ENCODE results near the gene GSG1L.
"Not testable (repeated sequence)": the region's sequence is repeated elsewhere in the genome, so short reads cannot be mapped to it uniquely, and the experiment has no call there.

Gene GSG1L

DNA sequence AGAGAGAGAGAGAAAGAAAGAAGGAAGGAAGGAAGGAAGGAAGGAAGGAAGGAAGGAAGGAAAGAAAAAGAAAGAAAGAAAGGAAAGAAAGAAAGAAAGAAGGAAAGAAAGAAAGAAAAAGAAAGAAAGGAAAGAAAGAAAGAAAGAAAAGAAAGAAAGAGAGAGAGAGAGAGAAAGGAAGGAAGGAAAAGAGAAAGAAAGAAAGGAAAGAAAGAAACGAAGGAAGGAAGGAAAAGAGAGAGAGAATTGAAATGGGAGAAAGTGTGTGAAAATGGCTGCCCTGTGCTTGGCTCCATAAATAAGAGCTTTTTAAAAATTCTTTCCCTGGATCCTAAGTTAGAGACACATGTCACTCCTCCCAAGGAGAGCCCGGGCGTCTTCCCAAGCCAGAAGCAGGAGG, 83.8 kb downstream of the GSG1L start:
- not testable (repeated sequence) for H2BK12ac ChIP-seq (ENCODE audit: low read length in 2 of 2); H3K14ac ChIP-seq (ENCODE audit: low read length in 2 of 2); H3K9me3 ChIP-seq (ENCODE audit: control insufficient read depth, low read length); H3K36me3 ChIP-seq (ENCODE audit: control insufficient read depth in 1 of 2, insufficient read depth in 2 of 2, low read depth in 1 of 2, low read length in 2 of 2); H2AFZ ChIP-seq (ENCODE audit: low read depth, low read length); H3K4me1 ChIP-seq (ENCODE audit: control insufficient read depth, insufficient read depth, low read depth, low read length); H2AK5ac ChIP-seq (ENCODE audit: low read length, severe bottlenecking); H3K9ac ChIP-seq (ENCODE audit: low read length); H3K27ac ChIP-seq (ENCODE audit: low read length, poor library complexity, severe bottlenecking); H4K91ac ChIP-seq (ENCODE audit: low read length); H3K4ac ChIP-seq (ENCODE audit: low read depth in 1 of 2, low read length in 2 of 2); H2BK15ac ChIP-seq (ENCODE audit: low read depth, poor library complexity, severe bottlenecking); H3K23ac ChIP-seq (ENCODE audit: low read length in 2 of 2); H3K18ac ChIP-seq (ENCODE audit: low read depth in 1 of 2, low read length in 2 of 2); H3K4me2 ChIP-seq (ENCODE audit: low read length, poor library complexity, severe bottlenecking); DNase-seq; H2BK5ac ChIP-seq (ENCODE audit: low read depth, low read length, poor library complexity, severe bottlenecking); H3K79me1 ChIP-seq (replicated peaks; ENCODE audit: low read length, poor library complexity, severe bottlenecking); H4K8ac ChIP-seq (ENCODE audit: low read length); H3K4me3 ChIP-seq (ENCODE audit: insufficient read depth in 1 of 2, low read depth in 1 of 2, low read length in 2 of 2); H2BK120ac ChIP-seq (ENCODE audit: low read depth, low read length)
- 72% methylated on average over 3 of the region's 3 CpGs for WGBS
- peaks cover 4 to 35% of the 10 kb centered on the region in 2 experiments for H3K27me3 ChIP-seq (ENCODE audit: control insufficient read depth in 1 of 2, insufficient read depth in 1 of 2, low read length in 2 of 2)

DNA sequence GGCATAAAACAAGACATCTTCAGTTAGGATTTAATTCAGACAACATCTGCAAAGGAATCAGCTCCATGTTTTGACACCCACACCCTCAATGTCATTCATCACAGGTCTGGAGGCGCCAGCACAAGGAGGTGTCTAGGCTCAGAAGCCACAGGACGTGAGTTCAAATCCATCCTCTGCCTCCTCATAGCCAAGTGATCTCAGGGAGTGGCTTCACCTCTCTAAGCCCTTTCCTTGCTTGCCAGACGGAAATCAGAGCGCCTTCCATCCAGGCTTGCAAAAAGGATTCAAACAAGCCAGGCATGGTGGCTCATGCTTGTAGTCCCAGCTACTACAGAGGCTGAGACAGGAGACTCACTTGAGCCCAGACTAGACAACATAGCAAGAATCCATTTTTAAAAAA, 84.6 kb downstream of the GSG1L start:
- no peak overlapping the region for H3K27ac ChIP-seq (ENCODE audit: low read length, poor library complexity, severe bottlenecking)
- H3K4me2 ChIP-seq (ENCODE audit: low read length, poor library complexity, severe bottlenecking): no peak overlapping the region
- H3K4me1 ChIP-seq (ENCODE audit: control insufficient read depth, insufficient read depth, low read depth, low read length): no peaks in the 10 kb centered on the region
- no peak overlapping the region for H2BK15ac ChIP-seq (ENCODE audit: low read depth, poor library complexity, severe bottlenecking)
- no peak overlapping the region for H3K23ac ChIP-seq (ENCODE audit: low read length in 2 of 2)
- H2BK12ac ChIP-seq (ENCODE audit: low read length in 2 of 2): no peak overlapping the region
- H2BK5ac ChIP-seq (ENCODE audit: low read depth, low read length, poor library complexity, severe bottlenecking): no peak overlapping the region
- H3K4ac ChIP-seq (ENCODE audit: low read depth in 1 of 2, low read length in 2 of 2): no peak overlapping the region
- H4K8ac ChIP-seq (ENCODE audit: low read length): no peak overlapping the region
- no peaks in the 10 kb centered on the region for H3K9me3 ChIP-seq (ENCODE audit: control insufficient read depth, low read length)
- no peak overlapping the region for H3K4me3 ChIP-seq (ENCODE audit: insufficient read depth in 1 of 2, low read depth in 1 of 2, low read length in 2 of 2)
- no peak for DNase-seq
- H3K36me3 ChIP-seq (ENCODE audit: control insufficient read depth in 1 of 2, insufficient read depth in 2 of 2, low read depth in 1 of 2, low read length in 2 of 2): no peaks in the 10 kb centered on the region
- H4K91ac ChIP-seq (ENCODE audit: low read length): no peak overlapping the region
- H3K79me1 ChIP-seq (replicated peaks; ENCODE audit: low read length, poor library complexity, severe bottlenecking): no peaks in the 10 kb centered on the region
- WGBS: 73% methylated on average over 4 of the region's 4 CpGs
- no peak overlapping the region for H3K18ac ChIP-seq (ENCODE audit: low read depth in 1 of 2, low read length in 2 of 2)
- no peak overlapping the region for H2AK5ac ChIP-seq (ENCODE audit: low read length, severe bottlenecking)
- H3K9ac ChIP-seq (ENCODE audit: low read length): no peak overlapping the region
- H3K14ac ChIP-seq (ENCODE audit: low read length in 2 of 2): no peak overlapping the region
- no peak overlapping the region for H2BK120ac ChIP-seq (ENCODE audit: low read depth, low read length)
- peaks cover 6 to 43% of the 10 kb centered on the region in 2 experiments for H3K27me3 ChIP-seq (ENCODE audit: control insufficient read depth in 1 of 2, insufficient read depth in 1 of 2, low read length in 2 of 2)
- no peak overlapping the region for H2AFZ ChIP-seq (ENCODE audit: low read depth, low read length)

DNA sequence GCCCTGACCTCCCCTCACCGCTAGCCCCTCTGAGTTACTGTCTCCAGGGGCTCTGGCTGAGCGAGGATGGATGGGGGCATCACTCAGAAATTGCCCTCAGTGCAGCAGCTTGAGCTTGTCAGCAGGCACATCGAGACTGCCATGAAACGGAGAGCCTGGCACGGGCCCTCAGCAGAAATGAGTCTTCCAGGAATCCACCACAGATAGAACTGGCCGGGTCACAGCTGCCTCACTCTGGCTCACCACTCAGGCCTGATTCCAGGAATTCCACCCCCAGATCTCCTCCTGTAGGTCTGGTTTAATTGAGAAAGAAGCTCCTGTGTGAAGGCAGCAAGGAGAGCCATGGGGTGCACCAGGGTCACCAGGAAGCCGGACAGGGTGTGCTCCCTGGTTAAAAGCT, 85.5 kb downstream of the GSG1L start:
- no peaks in the 10 kb centered on the region for H3K9me3 ChIP-seq (ENCODE audit: control insufficient read depth, low read length)
- DNase-seq: no peak
- no peak overlapping the region for H3K14ac ChIP-seq (ENCODE audit: low read length in 2 of 2)
- no peak overlapping the region for H2AK5ac ChIP-seq (ENCODE audit: low read length, severe bottlenecking)
- H4K91ac ChIP-seq (ENCODE audit: low read length): no peak overlapping the region
- no peak overlapping the region for H3K9ac ChIP-seq (ENCODE audit: low read length)
- H3K4me1 ChIP-seq (ENCODE audit: control insufficient read depth, insufficient read depth, low read depth, low read length): no peaks in the 10 kb centered on the region
- no peak overlapping the region for H2BK5ac ChIP-seq (ENCODE audit: low read depth, low read length, poor library complexity, severe bottlenecking)
- no peak overlapping the region for H2BK120ac ChIP-seq (ENCODE audit: low read depth, low read length)
- H4K8ac ChIP-seq (ENCODE audit: low read length): no peak overlapping the region
- no peak overlapping the region for H2AFZ ChIP-seq (ENCODE audit: low read depth, low read length)
- H2BK12ac ChIP-seq (ENCODE audit: low read length in 2 of 2): no peak overlapping the region
- no peak overlapping the region for H3K27ac ChIP-seq (ENCODE audit: low read length, poor library complexity, severe bottlenecking)
- no peaks in the 10 kb centered on the region for H3K36me3 ChIP-seq (ENCODE audit: control insufficient read depth in 1 of 2, insufficient read depth in 2 of 2, low read depth in 1 of 2, low read length in 2 of 2)
- no peak overlapping the region for H3K4ac ChIP-seq (ENCODE audit: low read depth in 1 of 2, low read length in 2 of 2)
- H3K27me3 ChIP-seq (ENCODE audit: control insufficient read depth in 1 of 2, insufficient read depth in 1 of 2, low read length in 2 of 2): peaks cover 7 to 44% of the 10 kb centered on the region in 2 experiments
- no peaks in the 10 kb centered on the region for H3K79me1 ChIP-seq (replicated peaks; ENCODE audit: low read length, poor library complexity, severe bottlenecking)
- no peak overlapping the region for H3K4me3 ChIP-seq (ENCODE audit: insufficient read depth in 1 of 2, low read depth in 1 of 2, low read length in 2 of 2)
- H3K4me2 ChIP-seq (ENCODE audit: low read length, poor library complexity, severe bottlenecking): no peak overlapping the region
- H3K23ac ChIP-seq (ENCODE audit: low read length in 2 of 2): no peak overlapping the region
- H3K18ac ChIP-seq (ENCODE audit: low read depth in 1 of 2, low read length in 2 of 2): no peak overlapping the region
- H2BK15ac ChIP-seq (ENCODE audit: low read depth, poor library complexity, severe bottlenecking): no peak overlapping the region
- WGBS: 61% methylated on average over 4 of the region's 7 CpGs

DNA sequence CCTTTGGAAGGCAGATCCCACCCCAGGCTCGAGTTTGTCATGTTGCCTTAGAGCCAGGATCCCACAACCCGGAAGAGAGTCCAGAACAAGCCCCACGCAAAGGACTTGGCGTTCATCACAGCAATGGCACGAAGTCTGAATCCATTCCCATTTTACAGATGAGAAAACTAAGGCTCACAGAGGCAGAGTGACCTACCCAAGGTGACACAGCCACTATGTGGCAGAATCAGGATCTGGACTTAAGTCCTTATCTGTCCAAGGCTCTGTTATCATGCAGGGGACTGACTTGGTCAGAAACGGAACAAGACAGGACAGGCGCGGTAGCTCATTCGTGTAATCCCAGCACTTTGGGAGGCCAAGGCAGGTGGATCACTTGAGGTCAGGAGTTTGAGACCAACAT, 86.5 kb downstream of the GSG1L start:
- Histone ChIP-seq H3K27me3 (ENCODE audit: control insufficient read depth in 1 of 2, insufficient read depth in 1 of 2, low read length in 2 of 2) (peaks cover 7 to 48% of the 10 kb centered on the region in 2 experiments), H3K4me2 (ENCODE audit: low read length, poor library complexity, severe bottlenecking) (no peak overlapping the region), H3K23ac (ENCODE audit: low read length in 2 of 2) (no peak overlapping the region), H3K4ac (ENCODE audit: low read depth in 1 of 2, low read length in 2 of 2) (no peak overlapping the region), H2AFZ (ENCODE audit: low read depth, low read length) (no peak overlapping the region), H3K79me1 (replicated peaks; ENCODE audit: low read length, poor library complexity, severe bottlenecking) (no peaks in the 10 kb centered on the region), H3K18ac (ENCODE audit: low read depth in 1 of 2, low read length in 2 of 2) (no peak overlapping the region), H2BK15ac (ENCODE audit: low read depth, poor library complexity, severe bottlenecking) (no peak overlapping the region), H3K36me3 (ENCODE audit: control insufficient read depth in 1 of 2, insufficient read depth in 2 of 2, low read depth in 1 of 2, low read length in 2 of 2) (no peaks in the 10 kb centered on the region), H4K91ac (ENCODE audit: low read length) (no peak overlapping the region), H3K9me3 (ENCODE audit: control insufficient read depth, low read length) (peaks cover 3% of the 10 kb centered on the region), H3K4me3 (ENCODE audit: insufficient read depth in 1 of 2, low read depth in 1 of 2, low read length in 2 of 2) (no peak overlapping the region), H3K14ac (ENCODE audit: low read length in 2 of 2) (no peak overlapping the region), H3K27ac (ENCODE audit: low read length, poor library complexity, severe bottlenecking) (no peak overlapping the region), H3K9ac (ENCODE audit: low read length) (no peak overlapping the region), H2BK120ac (ENCODE audit: low read depth, low read length) (no peak overlapping the region), H4K8ac (ENCODE audit: low read length) (no peak overlapping the region), H2AK5ac (ENCODE audit: low read length, severe bottlenecking) (no peak overlapping the region), H3K4me1 (ENCODE audit: control insufficient read depth, insufficient read depth, low read depth, low read length) (no peaks in the 10 kb centered on the region), H2BK5ac (ENCODE audit: low read depth, low read length, poor library complexity, severe bottlenecking) (no peak overlapping the region), H2BK12ac (ENCODE audit: low read length in 2 of 2) (no peak overlapping the region)
- 75% methylated on average over 9 of the region's 9 CpGs for WGBS
- DNase-seq: no peak
